ENCODE measurements around the gene EFCAB11. TPM values are rescaled to one million over a fixed set of nuclear protein-coding genes. Genes with fewer than 3 reads are reported as not detected.

Gene EFCAB11
- total and polyA plus RNA-seq, 2 donors (not counting 1 experiment from before 2014, with no cell fraction given) = 4.2 to 13.8 TPM

DNA sequence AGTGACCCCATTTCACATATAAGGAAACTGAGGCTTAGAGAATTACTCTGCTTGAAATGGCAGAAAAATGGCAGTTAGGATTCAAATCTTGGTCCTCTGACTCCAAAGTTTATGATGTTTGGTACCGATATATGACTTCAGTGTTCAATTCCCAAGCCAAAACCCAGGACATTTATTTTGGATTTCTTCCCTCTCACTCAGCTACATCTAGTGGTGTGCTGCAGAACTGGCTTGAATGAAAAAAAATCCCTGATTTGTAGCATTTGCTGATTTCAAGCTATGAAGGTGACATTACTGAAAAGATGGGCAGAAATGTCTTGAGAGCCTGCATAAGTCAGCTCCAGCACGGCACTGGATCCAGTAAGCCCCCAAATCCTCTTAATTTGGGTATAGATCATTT lies 106.4 kb downstream of the EFCAB11 start:
- H3K4me1 ChIP-seq (ENCODE audit: control insufficient read depth in 2 of 2, insufficient read depth in 2 of 2, low read length in 2 of 2) = no peaks in the 10 kb centered on the region
- no peak for ATAC-seq (ENCODE audit: low read depth)
- H3K9me3 ChIP-seq (ENCODE audit: control extremely low read depth in 1 of 3, control insufficient read depth in 2 of 3, insufficient read depth in 1 of 3, low read length in 2 of 3) = no peaks in the 10 kb centered on the region
- H2AFZ ChIP-seq (ENCODE audit: insufficient read depth, low read depth, low read length, poor library complexity, severe bottlenecking) = no peak overlapping the region
- ChIA-PET POLR2A (interaction anchor here (0.7 kb wide), 1 partner anchor 822 kb away, joined by 4 read pairs; no protein-coding TSS in a partner anchor), CTCF (interaction anchor here (0.7 kb wide), 2 partner anchors 147 to 432 kb away, joined by 3 to 5 read pairs; no protein-coding TSS in a partner anchor)
- H3K27ac Mint-ChIP-seq = no peak overlapping the region
- no peaks in the 10 kb centered on the region for H3K79me2 ChIP-seq (ENCODE audit: control insufficient read depth, insufficient read depth, low read length)
- no peaks in the 10 kb centered on the region for H3K4me1 Mint-ChIP-seq
- H4K20me1 ChIP-seq (ENCODE audit: control insufficient read depth, insufficient read depth, low read length, poor library complexity, severe bottlenecking) = no peaks in the 10 kb centered on the region
- H3K36me3 ChIP-seq (replicated peaks in 1 of 2; ENCODE audit: control extremely low read depth in 1 of 2, control insufficient read depth in 1 of 2, extremely low read depth in 1 of 2, insufficient read depth in 2 of 2, low read length in 1 of 2) = no peaks in the 10 kb centered on the region
- DNase-seq = no peak
- H3K9ac ChIP-seq (ENCODE audit: low read length) = no peak overlapping the region
- no peak overlapping the region for H3K4me3 ChIP-seq (ENCODE audit: control extremely low read depth in 1 of 5, extremely low read depth in 1 of 5, insufficient read depth in 1 of 5, low read depth in 2 of 5, low read length in 4 of 5)
- H3K27me3 ChIP-seq (replicated peaks in 1 of 4; ENCODE audit: control extremely low read depth in 1 of 4, control insufficient read depth in 3 of 4, insufficient read depth in 4 of 4, low read length in 3 of 4) = no peaks in the 10 kb centered on the region
- intact Hi-C loops (cut with micrococcal nuclease) = no loop called here
- no peak overlapping the region for H3K4me3 Mint-ChIP-seq
- no peak overlapping the region for H3K4me2 ChIP-seq (replicated peaks; ENCODE audit: low read depth, low read length, poor library complexity, severe bottlenecking)
- WGBS (ENCODE audit: insufficient coverage) = 100% methylated on average over 1 of the region's 2 CpGs
- no peak overlapping the region for H3K27ac ChIP-seq (ENCODE audit: low read length in 2 of 2)
- no peaks in the 10 kb centered on the region for H3K9me3 Mint-ChIP-seq (ENCODE audit: insufficient read depth)
- TF ChIP-seq, protein P1, sequence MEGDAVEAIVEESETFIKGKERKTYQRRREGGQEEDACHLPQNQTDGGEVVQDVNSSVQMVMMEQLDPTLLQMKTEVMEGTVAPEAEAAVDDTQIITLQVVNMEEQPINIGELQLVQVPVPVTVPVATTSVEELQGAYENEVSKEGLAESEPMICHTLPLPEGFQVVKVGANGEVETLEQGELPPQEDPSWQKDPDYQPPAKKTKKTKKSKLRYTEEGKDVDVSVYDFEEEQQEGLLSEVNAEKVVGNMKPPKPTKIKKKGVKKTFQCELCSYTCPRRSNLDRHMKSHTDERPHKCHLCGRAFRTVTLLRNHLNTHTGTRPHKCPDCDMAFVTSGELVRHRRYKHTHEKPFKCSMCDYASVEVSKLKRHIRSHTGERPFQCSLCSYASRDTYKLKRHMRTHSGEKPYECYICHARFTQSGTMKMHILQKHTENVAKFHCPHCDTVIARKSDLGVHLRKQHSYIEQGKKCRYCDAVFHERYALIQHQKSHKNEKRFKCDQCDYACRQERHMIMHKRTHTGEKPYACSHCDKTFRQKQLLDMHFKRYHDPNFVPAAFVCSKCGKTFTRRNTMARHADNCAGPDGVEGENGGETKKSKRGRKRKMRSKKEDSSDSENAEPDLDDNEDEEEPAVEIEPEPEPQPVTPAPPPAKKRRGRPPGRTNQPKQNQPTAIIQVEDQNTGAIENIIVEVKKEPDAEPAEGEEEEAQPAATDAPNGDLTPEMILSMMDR (IDR thresholded peaks at IDR 0.05) = no peak
- no peak for TF ChIP-seq EZH2 (IDR thresholded peaks at IDR 0.05; ENCODE audit: borderline replicate concordance, insufficient read depth, low read depth, low read length, poor library complexity, severe bottlenecking)
- no peaks in the 10 kb centered on the region for H3K27me3 Mint-ChIP-seq

DNA sequence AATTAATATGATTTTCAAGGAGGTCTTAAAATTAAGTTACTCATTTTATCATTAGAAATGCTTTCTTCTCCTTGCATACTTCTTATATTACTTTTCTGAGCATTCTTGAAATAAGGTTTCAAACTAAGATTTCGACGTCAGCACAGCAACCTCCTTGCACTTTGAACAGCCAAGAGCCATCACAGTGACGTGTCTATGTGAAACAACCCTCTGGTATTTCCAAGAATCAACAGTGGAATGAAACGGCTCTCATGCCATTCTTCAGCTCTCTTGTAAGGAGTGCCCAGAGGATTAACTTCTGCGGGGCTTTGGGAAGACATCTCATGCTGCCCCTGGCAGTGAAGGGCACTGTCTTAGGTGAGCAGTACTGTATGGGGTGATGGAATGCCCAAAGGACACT lies 109.2 kb downstream of the EFCAB11 start:
- no peaks in the 10 kb centered on the region for H3K9me3 ChIP-seq (ENCODE audit: control extremely low read depth in 1 of 3, control insufficient read depth in 2 of 3, insufficient read depth in 1 of 3, low read length in 2 of 3)
- H3K9ac ChIP-seq (ENCODE audit: low read length) = no peak overlapping the region
- Mint-ChIP-seq H3K4me3 (no peak overlapping the region), H3K9me3 (ENCODE audit: insufficient read depth) (no peaks in the 10 kb centered on the region), H3K27ac (no peak overlapping the region), H3K27me3 (no peaks in the 10 kb centered on the region), H3K4me1 (no peaks in the 10 kb centered on the region)
- no peaks in the 10 kb centered on the region for H3K79me2 ChIP-seq (ENCODE audit: control insufficient read depth, insufficient read depth, low read length)
- H3K36me3 ChIP-seq (replicated peaks in 1 of 2; ENCODE audit: control extremely low read depth in 1 of 2, control insufficient read depth in 1 of 2, extremely low read depth in 1 of 2, insufficient read depth in 2 of 2, low read length in 1 of 2) = no peaks in the 10 kb centered on the region
- H2AFZ ChIP-seq (ENCODE audit: insufficient read depth, low read depth, low read length, poor library complexity, severe bottlenecking) = no peak overlapping the region
- no peak for DNase-seq
- no peaks in the 10 kb centered on the region for H3K27me3 ChIP-seq (replicated peaks in 1 of 4; ENCODE audit: control extremely low read depth in 1 of 4, control insufficient read depth in 3 of 4, insufficient read depth in 4 of 4, low read length in 3 of 4)
- POLR2A ChIA-PET = no interaction called here
- no peak overlapping the region for H3K4me2 ChIP-seq (replicated peaks; ENCODE audit: low read depth, low read length, poor library complexity, severe bottlenecking)
- 100% methylated on average over 5 of the region's 5 CpGs for WGBS (ENCODE audit: insufficient coverage)
- H3K4me3 ChIP-seq (ENCODE audit: control extremely low read depth in 1 of 5, extremely low read depth in 1 of 5, insufficient read depth in 1 of 5, low read depth in 2 of 5, low read length in 4 of 5) = no peak overlapping the region
- CTCF ChIA-PET = no interaction called here
- no peak overlapping the region for H3K27ac ChIP-seq (ENCODE audit: low read length in 2 of 2)
- intact Hi-C loops (cut with micrococcal nuclease) = no loop called here
- H4K20me1 ChIP-seq (ENCODE audit: control insufficient read depth, insufficient read depth, low read length, poor library complexity, severe bottlenecking) = no peaks in the 10 kb centered on the region
- TF ChIP-seq, protein P1 (IDR thresholded peaks at IDR 0.05) = no peak
- no peak for TF ChIP-seq EZH2 (IDR thresholded peaks at IDR 0.05; ENCODE audit: borderline replicate concordance, insufficient read depth, low read depth, low read length, poor library complexity, severe bottlenecking)
- ATAC-seq (ENCODE audit: low read depth) = no peak
- no peaks in the 10 kb centered on the region for H3K4me1 ChIP-seq (ENCODE audit: control insufficient read depth in 2 of 2, insufficient read depth in 2 of 2, low read length in 2 of 2)

Measured in B cell (primary cell).